Cardiac muscle cell (in vitro differentiated cells and primary cell): Measurements from ENCODE around the gene ZFX. TPM values are rescaled to one million over a fixed set of nuclear protein-coding genes. Genes with fewer than 3 reads are reported as not detected.

ENCODE experiments used
- DNase-seq, 2 donors: peaks; one replicate each; pipeline versions ENCODE4 v3.0.0 to v3.0.0-alpha.2; 2010 to 2017; ENCODE audit warnings: low read depth in 1 of 2, low spot score in 1 of 2
- H3K27ac ChIP-seq: fragments of 200-600 bp; sonication (generic); 2 replicates; pipeline ENCODE4 v1.5.1; 2016
- H3K27me3 ChIP-seq: fragments of 200-600 bp; sonication (generic); 2 replicates; pipeline ENCODE4 v1.6.0; 2016; ENCODE audit warnings: control low read depth
- H3K36me3 ChIP-seq: fragments of 200-600 bp; sonication (generic); 2 replicates; pipeline ENCODE4 v1.5.1; 2016; ENCODE audit warnings: control low read depth
- H3K4me1 ChIP-seq: fragments of 200-600 bp; sonication (generic); 2 replicates; pipeline ENCODE4 v1.8.1; 2017; ENCODE audit warnings: low read depth, mild to moderate bottlenecking, mixed run types
- H3K4me3 ChIP-seq: fragments of 200-600 bp; sonication (generic); 2 replicates; pipeline ENCODE4 v1.5.1; 2016; ENCODE audit warnings: mild to moderate bottlenecking
- H3K9me3 ChIP-seq: fragments of 200-600 bp; sonication (generic); 2 replicates; pipeline ENCODE4 v1.5.1; 2017; ENCODE audit warnings: low read depth, mild to moderate bottlenecking, control low read depth
- CTCF ChIP-seq: IDR thresholded peaks from 2 replicates; pipeline ENCODE4 v1.5.1; 2012; ENCODE audit warnings: low read depth, mild to moderate bottlenecking, low read length
- polyA plus RNA-seq: library from polyadenylated mRNA; unstranded; fragments of >200 nt; fragmentation: Nextera tagmentation; extraction: Ambion mirVana; gene quantifications from 2 replicates; pipeline ENCODE4 v1.2.1, GENCODE V29; 2016
- total RNA-seq: library from RNA; depleted of rRNA; stranded (reverse); fragments of >200 nt; gene quantifications from 2 replicates; pipeline ENCODE4 v1.2.3, GENCODE V29; 2016

ZFX gene
- total and polyA plus RNA-seq, 2 experiments from 2014 or later, result 24.6 to 39.9 TPM

GRCh38 chrX:24196509-24196908 is 47.0 kb downstream of the ZFX start:
- H3K27ac ChIP-seq, result no peak overlapping the region
- no peak overlapping the region for H3K4me3 ChIP-seq
- H3K4me1 ChIP-seq, result no peaks in the 10 kb centered on the region
- DNase-seq, result no peak
- H3K27me3 ChIP-seq, result no peaks in the 10 kb centered on the region
- no peaks in the 10 kb centered on the region for H3K9me3 ChIP-seq
- H3K36me3 ChIP-seq, result no peaks in the 10 kb centered on the region
- no peak for TF ChIP-seq CTCF

- DNase-seq, result no peak
- Histone ChIP-seq H3K36me3 (no peaks in the 10 kb centered on the region), H3K4me1 (peaks cover 3% of the 10 kb centered on the region), H3K27ac (no peak overlapping the region), H3K4me3 (no peak overlapping the region), H3K9me3 (no peaks in the 10 kb centered on the region), H3K27me3 (no peaks in the 10 kb centered on the region)
- TF ChIP-seq CTCF, result no peak
Observed at GRCh38 chrX:24198101-24198500, 48.6 kb downstream of the ZFX start.

DNA sequence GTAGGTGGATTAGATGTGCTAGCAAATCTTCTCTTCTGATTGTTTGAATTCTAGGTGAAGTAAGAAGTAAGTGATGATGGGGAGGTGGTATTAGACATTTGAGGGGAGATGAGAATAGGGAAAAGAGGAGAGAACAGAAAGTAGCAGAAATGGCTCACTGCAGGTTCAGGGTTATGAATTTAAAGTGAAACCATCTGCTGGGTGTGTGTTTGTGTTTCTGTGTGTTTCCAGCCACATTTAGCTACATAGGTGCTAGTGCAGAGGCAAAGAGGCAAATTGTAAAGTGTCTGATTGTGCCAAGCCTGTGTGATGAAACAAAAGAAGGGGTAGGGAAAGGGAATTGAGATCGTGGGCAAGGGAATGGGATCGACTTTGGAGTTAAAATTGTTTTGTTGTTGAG is 50.6 kb downstream of the ZFX start:
- Histone ChIP-seq H3K36me3 (no peaks in the 10 kb centered on the region), H3K4me1 (peaks cover 3% of the 10 kb centered on the region), H3K9me3 (no peaks in the 10 kb centered on the region), H3K4me3 (no peak overlapping the region), H3K27me3 (no peaks in the 10 kb centered on the region), H3K27ac (peak overlapping the region; percentile 45)
- no peak for TF ChIP-seq CTCF
- no peak for DNase-seq

DNA sequence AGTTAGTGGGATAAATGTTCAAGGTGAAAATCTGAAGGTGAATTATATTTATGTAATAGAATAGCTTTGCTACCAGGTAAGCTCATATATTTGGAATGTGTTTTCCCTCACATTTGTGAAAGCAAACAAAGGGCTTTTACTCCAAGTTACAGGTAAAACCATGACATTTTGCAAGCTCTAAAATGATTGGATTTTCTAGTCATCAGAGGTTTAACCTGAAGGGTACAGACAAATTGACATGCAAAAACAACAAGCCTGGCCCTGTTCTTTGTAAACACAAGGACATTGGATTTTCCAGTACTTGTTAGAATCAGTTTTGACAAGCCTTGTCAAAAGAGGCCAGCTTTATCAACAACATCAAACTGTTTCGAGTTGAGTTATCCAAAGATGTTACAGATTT is 51.7 kb downstream of the ZFX start:
- TF ChIP-seq CTCF, result no peak
- Histone ChIP-seq H3K9me3 (no peaks in the 10 kb centered on the region), H3K4me1 (peaks cover 3% of the 10 kb centered on the region), H3K27me3 (no peaks in the 10 kb centered on the region), H3K36me3 (no peaks in the 10 kb centered on the region), H3K4me3 (no peak overlapping the region), H3K27ac (peak overlapping the region; percentile 45)
- no peak for DNase-seq

- Histone ChIP-seq H3K9me3 (no peaks in the 10 kb centered on the region), H3K4me3 (no peak overlapping the region), H3K27ac (peak overlapping the region; percentile 64), H3K36me3 (peaks cover 3% of the 10 kb centered on the region), H3K4me1 (peaks cover 3% of the 10 kb centered on the region), H3K27me3 (no peaks in the 10 kb centered on the region)
- no peak for TF ChIP-seq CTCF
- peak in 1 of 2 donors; percentile 12 for DNase-seq
Observed at GRCh38 chrX:24202465-24203031, 53.0 kb downstream of the ZFX start.
